Keratinocyte (primary cell): ENCODE measurements around the gene BID. TPM values are rescaled to one million over a fixed set of nuclear protein-coding genes. Genes with fewer than 3 reads are reported as not detected.

Experiments
- DNase-seq: peaks from one replicate; pipeline ENCODE4 v3.0.0-alpha.2; 2011; ENCODE audit warnings: low read depth, missing footprints, low spot score
- FAIRE-seq: peaks from 2 replicates; lab custom pipeline; 2011; peaks lifted over from hg19 to GRCh38; lab: Jason Lieb, UNC
- H2AFZ ChIP-seq: 2 replicates; pipeline ENCODE4 v1.6.0; 2012; ENCODE audit warnings: low read length, control low read depth, inconsistent platforms; ENCODE audit not compliant: control insufficient read depth
- H3K27ac ChIP-seq: 2 replicates; pipeline ENCODE4 v1.5.1; 2011; ENCODE audit warnings: low read length; ENCODE audit not compliant: control insufficient read depth, insufficient read depth
- H3K27me3 ChIP-seq: 3 replicates; pipeline ENCODE4 v1.6.0; 2011; ENCODE audit warnings: low read length; ENCODE audit not compliant: control insufficient read depth, insufficient read depth; ENCODE audit errors: extremely low read depth
- H3K36me3 ChIP-seq, 2 experiments: 2 replicates in 1 of 2; 3 replicates in 1 of 2; pipeline ENCODE4 v1.5.1; 2011; ENCODE audit warnings: low read length in 2 of 2, mild to moderate bottlenecking in 1 of 2; ENCODE audit not compliant: control insufficient read depth in 2 of 2, insufficient read depth in 2 of 2; ENCODE audit errors: extremely low read depth in 1 of 2
- H3K4me1 ChIP-seq: 3 replicates; pipeline ENCODE4 v1.5.1; 2011; ENCODE audit warnings: low read length; ENCODE audit not compliant: control insufficient read depth, insufficient read depth; ENCODE audit errors: extremely low read depth
- H3K4me2 ChIP-seq: 3 replicates; pipeline ENCODE4 v1.6.0; 2011; ENCODE audit warnings: low read depth, low read length; ENCODE audit not compliant: control insufficient read depth, insufficient read depth; ENCODE audit errors: extremely low read depth
- H3K4me3 ChIP-seq, 3 experiments: fragments of 200-600 bp in 1 of 3; sonication (generic) in 1 of 3; 2 replicates in 2 of 3; 3 replicates in 1 of 3; pipeline ENCODE4 v1.5.1; 2011 to 2016; ENCODE audit warnings: low read length in 3 of 3, mild to moderate bottlenecking in 3 of 3, control low read depth in 2 of 3, inconsistent platforms in 1 of 3, low read depth in 1 of 3, mixed read lengths in 1 of 3, mixed run types in 1 of 3, moderate library complexity in 1 of 3; ENCODE audit not compliant: control insufficient read depth in 2 of 3, insufficient read depth in 2 of 3; ENCODE audit errors: extremely low read depth in 1 of 3
- H3K79me2 ChIP-seq: 2 replicates; pipeline ENCODE4 v1.6.0; 2012; ENCODE audit warnings: low read length; ENCODE audit not compliant: control insufficient read depth, insufficient read depth
- H3K9ac ChIP-seq: 3 replicates; pipeline ENCODE4 v1.6.0; 2011; ENCODE audit warnings: low read length; ENCODE audit not compliant: control insufficient read depth, insufficient read depth; ENCODE audit errors: extremely low read depth
- H3K9me1 ChIP-seq: 3 replicates; pipeline ENCODE4 v1.6.0; 2011; ENCODE audit warnings: low read length; ENCODE audit not compliant: control insufficient read depth, insufficient read depth; ENCODE audit errors: extremely low read depth
- H3K9me3 ChIP-seq: 2 replicates; pipeline ENCODE4 v1.5.1; 2012; ENCODE audit warnings: low read depth, low read length; ENCODE audit not compliant: control insufficient read depth
- H4K20me1 ChIP-seq: 3 replicates; pipeline ENCODE4 v1.6.0; 2011; ENCODE audit warnings: low read length; ENCODE audit not compliant: control insufficient read depth, insufficient read depth; ENCODE audit errors: extremely low read depth
- EZH2 ChIP-seq: IDR thresholded peaks from one replicate; pipeline ENCODE4 v1.6.1; 2012; ENCODE audit warnings: inconsistent platforms, mild to moderate bottlenecking, low read length, moderate library complexity
- dilution Hi-C: fragments of 300-500 bp; cut with MboI; formaldehyde crosslinking; loops from one replicate; pipeline ENCODE4 v1.7.0; 2020; ENCODE audit warnings: low sequenced_read_pairs; ENCODE audit not compliant: extremely low pct_ligation_motif_present
- polyA plus RNA-seq, 5 experiments: library from polyadenylated mRNA; depleted of rRNA in 3 of 5; stranded (reverse) in 3 of 5; stranded (forward) in 1 of 5; unstranded in 1 of 5; fragments of >200 nt; gene quantifications; 1 replicate in 1 of 5; 2 replicates in 3 of 5; 3 replicates in 1 of 5; pipeline versions ENCODE4 v1.2.1 to v1.2.3, GENCODE V29; 2011 to 2012; ENCODE audit warnings: missing spikeins in 2 of 5, low read depth in 1 of 5, low replicate concordance in 1 of 5
- TF ChIP-seq, protein P1 (sequence below), 3 experiments: IDR thresholded peaks in 1 of 3; conservative IDR thresholded peaks in 1 of 3; optimal IDR thresholded peaks in 1 of 3; 2 replicates in 2 of 3; 3 replicates in 1 of 3; pipeline versions ENCODE3 to v1.5.1; 2011; ENCODE audit warnings: low read length in 3 of 3, mild to moderate bottlenecking in 3 of 3, moderate library complexity in 2 of 3, control low read depth in 1 of 3, inconsistent platforms in 1 of 3; ENCODE audit not compliant: insufficient read depth in 2 of 3; ENCODE audit errors: extremely low read depth in 1 of 3

The BID gene
- polyA plus RNA-seq, 1 donor (not counting 4 experiments of a cell fraction or from before 2014, with no cell fraction given), result 46.0 TPM

DNA sequence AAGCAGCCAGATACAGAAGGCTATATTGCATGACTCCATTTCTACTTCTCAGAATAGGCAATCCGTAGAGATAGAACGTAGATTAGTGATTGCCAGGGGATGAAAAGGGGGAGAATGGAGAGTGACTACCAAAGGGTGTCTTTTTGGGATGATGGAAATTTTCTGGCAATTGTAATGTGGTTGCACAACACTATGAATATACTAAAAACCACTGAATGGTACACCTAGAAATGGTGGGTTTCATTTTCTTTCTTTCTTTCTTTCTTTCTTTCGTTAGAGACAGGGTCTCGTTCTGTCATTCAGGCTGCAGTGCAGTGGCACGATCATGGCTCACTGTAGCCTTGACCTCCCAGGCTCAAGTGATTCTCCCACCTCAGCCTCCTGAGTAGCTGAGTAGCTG is 54.4 kb downstream of the BID start:
- Histone ChIP-seq H3K36me3 (peaks cover 0 to 3% of the 10 kb centered on the region in 2 experiments), H3K27me3 (no peaks in the 10 kb centered on the region), H2AFZ (no peak overlapping the region), H3K9me1 (no peaks in the 10 kb centered on the region), H3K27ac (no peak overlapping the region), H3K9ac (no peak overlapping the region), H3K79me2 (no peaks in the 10 kb centered on the region), H4K20me1 (no peaks in the 10 kb centered on the region), H3K4me2 (no peak overlapping the region), H3K4me3 (no peak overlapping the region), H3K4me1 (no peaks in the 10 kb centered on the region), H3K9me3 (no peaks in the 10 kb centered on the region)
- dilution Hi-C loops, result no loop called here
- TF ChIP-seq, protein P1, sequence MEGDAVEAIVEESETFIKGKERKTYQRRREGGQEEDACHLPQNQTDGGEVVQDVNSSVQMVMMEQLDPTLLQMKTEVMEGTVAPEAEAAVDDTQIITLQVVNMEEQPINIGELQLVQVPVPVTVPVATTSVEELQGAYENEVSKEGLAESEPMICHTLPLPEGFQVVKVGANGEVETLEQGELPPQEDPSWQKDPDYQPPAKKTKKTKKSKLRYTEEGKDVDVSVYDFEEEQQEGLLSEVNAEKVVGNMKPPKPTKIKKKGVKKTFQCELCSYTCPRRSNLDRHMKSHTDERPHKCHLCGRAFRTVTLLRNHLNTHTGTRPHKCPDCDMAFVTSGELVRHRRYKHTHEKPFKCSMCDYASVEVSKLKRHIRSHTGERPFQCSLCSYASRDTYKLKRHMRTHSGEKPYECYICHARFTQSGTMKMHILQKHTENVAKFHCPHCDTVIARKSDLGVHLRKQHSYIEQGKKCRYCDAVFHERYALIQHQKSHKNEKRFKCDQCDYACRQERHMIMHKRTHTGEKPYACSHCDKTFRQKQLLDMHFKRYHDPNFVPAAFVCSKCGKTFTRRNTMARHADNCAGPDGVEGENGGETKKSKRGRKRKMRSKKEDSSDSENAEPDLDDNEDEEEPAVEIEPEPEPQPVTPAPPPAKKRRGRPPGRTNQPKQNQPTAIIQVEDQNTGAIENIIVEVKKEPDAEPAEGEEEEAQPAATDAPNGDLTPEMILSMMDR (optimal IDR thresholded peaks at IDR 0.05 in 1 of 3, IDR thresholded peaks at IDR 0.05 in 1 of 3, conservative IDR thresholded peaks at IDR 0.05 in 1 of 3; ENCODE audit: extremely low read depth in 1 of 3, insufficient read depth in 2 of 3, low read length in 3 of 3), result no peak
- no peak for TF ChIP-seq EZH2
- no peak for DNase-seq
- FAIRE-seq, result peak; percentile 39

DNA sequence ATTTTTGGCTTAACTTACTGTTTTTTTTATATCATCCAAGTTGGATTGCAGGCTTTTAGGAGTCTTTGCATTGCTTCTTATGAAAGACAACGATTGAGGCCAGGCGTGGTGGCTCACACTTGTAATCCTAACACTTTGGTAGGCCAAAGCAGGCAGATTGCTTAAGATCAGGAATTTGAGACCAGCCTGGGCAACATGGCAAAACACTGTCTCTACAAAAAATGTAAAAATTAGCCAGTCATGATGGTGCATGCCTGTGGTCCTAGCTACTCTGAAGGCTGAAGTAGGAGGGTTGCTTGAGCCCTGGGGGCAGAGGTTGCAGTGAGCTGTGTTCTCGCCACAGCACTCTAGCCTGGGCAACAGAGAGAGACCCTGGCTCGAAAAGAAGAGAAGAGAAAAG is 56.6 kb downstream of the BID start:
- H3K9ac ChIP-seq, result no peak overlapping the region

More for the DNA sequence above, 56.6 kb downstream of the BID start:
- TF ChIP-seq, protein P1 (optimal IDR thresholded peaks at IDR 0.05 in 1 of 3, IDR thresholded peaks at IDR 0.05 in 1 of 3, conservative IDR thresholded peaks at IDR 0.05 in 1 of 3; ENCODE audit: extremely low read depth in 1 of 3, insufficient read depth in 2 of 3, low read length in 3 of 3), result no peak
- TF ChIP-seq EZH2, result no peak
- Histone ChIP-seq H3K4me2 (no peak overlapping the region), H3K79me2 (no peaks in the 10 kb centered on the region), H3K4me1 (no peaks in the 10 kb centered on the region), H3K27ac (no peak overlapping the region), H3K27me3 (no peaks in the 10 kb centered on the region), H3K9me1 (no peaks in the 10 kb centered on the region), H3K36me3 (no peaks in the 10 kb centered on the region), H3K9me3 (no peaks in the 10 kb centered on the region), H3K4me3 (no peak overlapping the region), H4K20me1 (no peaks in the 10 kb centered on the region), H2AFZ (no peak overlapping the region)
- FAIRE-seq, result no peak
- dilution Hi-C loops, result no loop called here
- no peak for DNase-seq
